HG02938 (cell line): ENCODE measurements around the gene GRIP1.

ENCODE experiments used
- ATAC-seq: cut with Tn5 transposase; IDR thresholded peaks from one replicate; pipeline ENCODE4 v1.9.1; 2021; ENCODE audit warnings: mild to moderate bottlenecking, moderate library complexity; ENCODE audit not compliant: unreplicated experiment

Gene GRIP1

GRCh38 chr12:66678338-66679275 lies at the start of gene GRIP1:
Gene GRIP1 (minus strand): TSS chr12:66679076. CDS start chr12:66678904, 172 bp downstream.
- ATAC-seq, result no peak

GRCh38 chr12:66726556-66726955 lies 47.7 kb upstream of the GRIP1 start:
- no peak for ATAC-seq

GRCh38 chr12:66725031-66725430 lies 46.2 kb upstream of the GRIP1 start:
- ATAC-seq, result no peak

GRCh38 chr12:66724616-66725015 lies 45.7 kb upstream of the GRIP1 start:
- no peak for ATAC-seq

GRCh38 chr12:66724026-66724425 lies 45.1 kb upstream of the GRIP1 start:
- no peak for ATAC-seq

- no peak for ATAC-seq
These were observed 41.0 kb upstream of the GRIP1 start for GRCh38 chr12:66719862-66720261.

GRCh38 chr12:66717036-66717673 lies 38.3 kb upstream of the GRIP1 start:
- ATAC-seq, result no peak

GRCh38 chr12:66716522-66716921 lies 37.6 kb upstream of the GRIP1 start:
- ATAC-seq, result no peak

GRCh38 chr12:66714709-66715108 lies 35.8 kb upstream of the GRIP1 start:
- ATAC-seq, result no peak

GRCh38 chr12:66713984-66714383 lies 35.1 kb upstream of the GRIP1 start:
- ATAC-seq, result no peak

GRCh38 chr12:66709893-66710292 lies 31.0 kb upstream of the GRIP1 start:
- ATAC-seq, result no peak

- ATAC-seq, result no peak
These were observed 30.5 kb upstream of the GRIP1 start for GRCh38 chr12:66709457-66709773.

- no peak for ATAC-seq
These were observed 30.0 kb upstream of the GRIP1 start for GRCh38 chr12:66708704-66709456.

- ATAC-seq, result no peak
These were observed 28.3 kb upstream of the GRIP1 start for GRCh38 chr12:66707002-66707697.

GRCh38 chr12:66699738-66700482 lies 21.0 kb upstream of the GRIP1 start:
- no peak for ATAC-seq

GRCh38 chr12:66698558-66698957 lies 19.7 kb upstream of the GRIP1 start:
- ATAC-seq, result no peak

GRCh38 chr12:66697404-66697803 lies 18.5 kb upstream of the GRIP1 start:
- ATAC-seq, result no peak

GRCh38 chr12:66694666-66695613 lies 16.1 kb upstream of the GRIP1 start:
- ATAC-seq, result no peak

- ATAC-seq, result peak; percentile 86
These were observed 15.1 kb upstream of the GRIP1 start for GRCh38 chr12:66693901-66694513.
